Chondrocyte (in vitro differentiated cells): ENCODE data around the gene MBNL2. TPM values are rescaled to one million over a fixed set of nuclear protein-coding genes. Genes with fewer than 3 reads are reported as not detected.

Experiments
- DNase-seq: peaks from one replicate; pipeline ENCODE4 v3.0.0; 2021; ENCODE audit warnings: mixed read lengths, low spot score
- H3K27ac Mint-ChIP-seq: one replicate; pipeline ENCODE4 v1.8.0; 2021; ENCODE audit warnings: mild to moderate bottlenecking, moderate library complexity, mixed read lengths; ENCODE audit not compliant: unreplicated experiment
- H3K27me3 Mint-ChIP-seq: 2 replicates; pipeline ENCODE4 v1.8.0; 2021; ENCODE audit warnings: low read depth, mixed read lengths
- H3K36me3 Mint-ChIP-seq: 2 replicates; pipeline ENCODE4 v1.8.0; 2021; ENCODE audit warnings: low read depth, mixed read lengths
- H3K4me1 Mint-ChIP-seq: 2 replicates; pipeline ENCODE4 v1.8.0; 2021; ENCODE audit warnings: low read depth, mild to moderate bottlenecking, mixed read lengths
- H3K4me3 Mint-ChIP-seq: one replicate; pipeline ENCODE4 v1.8.0; 2021; ENCODE audit warnings: mild to moderate bottlenecking, moderate library complexity, mixed read lengths; ENCODE audit not compliant: unreplicated experiment
- H3K9me3 Mint-ChIP-seq: 2 replicates; pipeline ENCODE4 v1.8.0; 2021; ENCODE audit warnings: low read depth, mixed read lengths
- total RNA-seq: library from RNA; stranded (reverse); gene quantifications from 3 replicates; pipeline ENCODE4 v1.2.1, GENCODE V29; 2021
- TF ChIP-seq, protein P1 (sequence below): fragments of 200-600 bp; sonication (generic); IDR thresholded peaks from 2 replicates; pipeline ENCODE4 v1.5.0; 2021; ENCODE audit warnings: antibody characterized with exemption, mild to moderate bottlenecking, moderate library complexity

The MBNL2 gene
- total RNA-seq, 1 donor from 2014 or later = 41.3 TPM

DNA sequence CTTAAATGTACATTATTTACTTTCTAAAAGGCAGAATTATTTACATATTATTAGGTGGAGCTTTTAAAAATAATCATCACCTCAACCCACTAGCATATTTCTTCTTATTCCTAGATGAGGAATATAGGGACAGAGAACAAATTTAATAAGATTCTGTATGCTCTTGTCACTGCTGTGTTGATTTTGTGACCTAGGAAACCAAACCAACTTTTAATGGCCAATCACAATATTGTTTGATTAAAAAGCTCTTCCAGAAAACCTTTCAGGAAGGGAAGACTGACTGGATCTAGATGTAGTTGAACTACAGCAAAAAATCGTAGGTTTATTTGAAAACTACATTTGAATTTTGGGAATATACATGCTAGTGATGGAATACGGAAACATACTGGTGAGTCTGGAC is 120.0 kb downstream of the MBNL2 start:
- no peak for DNase-seq
- peak overlapping the region; percentile 43 for H3K27ac Mint-ChIP-seq
- H3K36me3 Mint-ChIP-seq = peaks cover 9% of the 10 kb centered on the region
- peaks cover 28% of the 10 kb centered on the region for H3K4me1 Mint-ChIP-seq
- no peaks in the 10 kb centered on the region for H3K9me3 Mint-ChIP-seq
- H3K27me3 Mint-ChIP-seq = no peaks in the 10 kb centered on the region
- no peak overlapping the region for H3K4me3 Mint-ChIP-seq
- TF ChIP-seq, protein P1, sequence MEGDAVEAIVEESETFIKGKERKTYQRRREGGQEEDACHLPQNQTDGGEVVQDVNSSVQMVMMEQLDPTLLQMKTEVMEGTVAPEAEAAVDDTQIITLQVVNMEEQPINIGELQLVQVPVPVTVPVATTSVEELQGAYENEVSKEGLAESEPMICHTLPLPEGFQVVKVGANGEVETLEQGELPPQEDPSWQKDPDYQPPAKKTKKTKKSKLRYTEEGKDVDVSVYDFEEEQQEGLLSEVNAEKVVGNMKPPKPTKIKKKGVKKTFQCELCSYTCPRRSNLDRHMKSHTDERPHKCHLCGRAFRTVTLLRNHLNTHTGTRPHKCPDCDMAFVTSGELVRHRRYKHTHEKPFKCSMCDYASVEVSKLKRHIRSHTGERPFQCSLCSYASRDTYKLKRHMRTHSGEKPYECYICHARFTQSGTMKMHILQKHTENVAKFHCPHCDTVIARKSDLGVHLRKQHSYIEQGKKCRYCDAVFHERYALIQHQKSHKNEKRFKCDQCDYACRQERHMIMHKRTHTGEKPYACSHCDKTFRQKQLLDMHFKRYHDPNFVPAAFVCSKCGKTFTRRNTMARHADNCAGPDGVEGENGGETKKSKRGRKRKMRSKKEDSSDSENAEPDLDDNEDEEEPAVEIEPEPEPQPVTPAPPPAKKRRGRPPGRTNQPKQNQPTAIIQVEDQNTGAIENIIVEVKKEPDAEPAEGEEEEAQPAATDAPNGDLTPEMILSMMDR = no peak

- Mint-ChIP-seq H3K9me3 (no peaks in the 10 kb centered on the region), H3K36me3 (peaks cover 10% of the 10 kb centered on the region), H3K4me1 (peaks cover 28% of the 10 kb centered on the region), H3K4me3 (no peak overlapping the region), H3K27me3 (no peaks in the 10 kb centered on the region), H3K27ac (peak overlapping the region; percentile 53)
- DNase-seq = no peak
- TF ChIP-seq, protein P1 = no peak
These were observed 120.8 kb downstream of the MBNL2 start for GRCh38 chr13:97342936-97343335.

DNA sequence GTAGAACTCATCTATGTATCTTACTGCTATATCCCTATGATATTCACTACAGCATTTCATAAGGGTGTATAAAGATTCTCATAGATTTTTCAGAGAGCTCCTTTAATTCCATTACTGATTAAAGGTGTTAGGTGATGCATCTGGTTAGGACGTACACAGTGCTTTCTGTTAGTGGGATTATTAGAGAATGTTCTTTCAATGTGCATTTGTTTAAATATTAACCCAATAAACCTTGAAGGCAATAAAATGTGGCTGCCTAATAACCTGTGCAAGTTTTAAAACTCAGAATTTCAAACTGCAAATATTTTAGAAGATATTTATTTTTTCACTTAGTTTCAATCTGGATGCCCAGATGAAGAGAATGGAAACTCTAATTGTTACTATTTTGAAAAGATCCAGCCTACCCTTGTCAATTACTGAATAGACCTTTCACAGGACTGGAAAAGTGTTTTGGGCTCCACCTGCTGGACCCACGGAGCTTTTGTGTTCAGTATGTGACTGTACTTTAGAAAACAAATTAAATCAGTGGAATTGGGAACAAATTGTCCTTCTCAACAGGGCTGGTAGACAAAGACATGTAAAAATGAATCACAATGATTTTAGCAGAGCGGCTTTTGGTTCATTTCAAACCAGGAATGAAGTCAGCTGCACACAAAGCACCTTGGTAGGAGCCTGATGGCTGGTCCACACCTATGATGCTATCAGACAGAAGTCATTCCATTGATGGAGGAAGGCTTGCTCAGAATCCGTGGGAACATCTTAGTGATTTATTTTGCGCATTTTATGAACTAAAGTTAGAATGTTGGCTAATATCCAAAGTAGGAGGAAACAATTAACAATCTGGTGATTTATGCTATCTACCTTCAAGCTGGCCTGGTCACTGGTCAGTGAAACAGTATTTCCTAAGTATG is 122.4 kb downstream of the MBNL2 start:
- Mint-ChIP-seq H3K27ac (peak overlapping the region; percentile 3), H3K36me3 (peaks cover 17% of the 10 kb centered on the region), H3K4me3 (no peak overlapping the region), H3K27me3 (no peaks in the 10 kb centered on the region), H3K4me1 (peaks cover 28% of the 10 kb centered on the region), H3K9me3 (no peaks in the 10 kb centered on the region)
- no peak for DNase-seq
- TF ChIP-seq, protein P1 = peak; percentile 94

DNA sequence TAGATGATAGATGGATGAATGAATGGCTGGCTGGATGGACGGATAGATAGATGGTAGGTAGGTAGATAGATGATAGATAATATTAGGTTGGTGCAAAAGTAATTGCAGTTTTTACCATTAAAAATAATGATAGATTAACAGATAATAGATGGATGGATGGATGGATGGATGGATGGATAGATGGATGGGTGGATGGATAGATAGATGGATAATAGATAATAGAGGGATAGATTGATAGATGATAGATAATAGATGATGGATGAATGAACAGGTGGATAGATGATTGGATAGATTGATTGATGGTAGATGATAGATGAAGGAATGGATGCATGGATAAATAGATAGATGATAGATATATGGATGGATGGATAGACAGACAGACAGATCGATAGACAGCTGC is 124.0 kb downstream of the MBNL2 start:
- Mint-ChIP-seq H3K27ac (no peak overlapping the region), H3K36me3 (peaks cover 32% of the 10 kb centered on the region), H3K4me1 (peaks cover 19% of the 10 kb centered on the region), H3K4me3 (no peak overlapping the region), H3K27me3 (no peaks in the 10 kb centered on the region), H3K9me3 (peaks cover 7% of the 10 kb centered on the region)
- TF ChIP-seq, protein P1 = no peak
- no peak for DNase-seq

DNA sequence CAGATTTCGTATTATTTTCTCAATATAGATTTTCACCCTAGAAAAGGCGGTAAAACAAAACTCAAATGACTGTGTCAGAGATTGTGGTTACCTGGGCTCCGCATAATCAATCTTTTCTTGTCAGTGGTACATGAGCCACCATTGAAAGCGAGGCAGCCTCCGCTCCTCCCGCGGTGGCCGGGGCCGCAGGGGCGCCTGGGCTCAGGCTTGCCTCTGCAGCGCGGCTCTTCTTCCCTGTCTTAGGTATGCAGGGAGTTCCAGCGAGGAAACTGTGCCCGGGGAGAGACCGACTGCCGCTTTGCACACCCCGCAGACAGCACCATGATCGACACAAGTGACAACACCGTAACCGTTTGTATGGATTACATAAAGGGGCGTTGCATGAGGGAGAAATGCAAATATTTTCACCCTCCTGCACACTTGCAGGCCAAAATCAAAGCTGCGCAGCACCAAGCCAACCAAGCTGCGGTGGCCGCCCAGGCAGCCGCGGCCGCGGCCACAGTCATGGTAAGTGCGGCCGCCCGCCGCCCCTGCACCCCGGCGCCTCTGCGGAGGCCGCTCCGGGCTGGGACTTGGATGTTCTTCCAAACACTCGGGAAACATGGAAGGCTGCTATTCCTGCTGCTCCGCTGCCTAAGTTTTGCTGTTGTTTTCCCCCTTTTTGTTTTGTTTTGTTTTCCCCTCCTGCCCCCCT is 124.6 kb downstream of the MBNL2 start:
- no peak overlapping the region for H3K27ac Mint-ChIP-seq
- H3K27me3 Mint-ChIP-seq = no peaks in the 10 kb centered on the region
- TF ChIP-seq, protein P1 = no peak
- peaks cover 11% of the 10 kb centered on the region for H3K9me3 Mint-ChIP-seq
- no peak overlapping the region for H3K4me3 Mint-ChIP-seq
- H3K36me3 Mint-ChIP-seq = peaks cover 38% of the 10 kb centered on the region
- peaks cover 12% of the 10 kb centered on the region for H3K4me1 Mint-ChIP-seq
- DNase-seq = no peak
